Osteoblast (primary cell): Measurements from ENCODE around the gene TAS2R14. TPM values are rescaled to one million over a fixed set of nuclear protein-coding genes. Genes with fewer than 3 reads are reported as not detected.

Experiments used
- DNase-seq: peaks from one replicate; pipeline ENCODE4 v3.0.0; 2011; ENCODE audit warnings: low spot score, mixed read lengths; ENCODE audit not compliant: insufficient read length; ENCODE audit errors: missing footprints
- H2AFZ ChIP-seq: 2 replicates; pipeline ENCODE4 v1.6.0; 2011; ENCODE audit warnings: mild to moderate bottlenecking, low read length
- H3K27ac ChIP-seq: 2 replicates; pipeline ENCODE4 v1.5.1; 2011; ENCODE audit warnings: mild to moderate bottlenecking, low read depth, low read length, moderate library complexity
- H3K27me3 ChIP-seq: 2 replicates; pipeline ENCODE4 v1.6.0; 2012; ENCODE audit warnings: mild to moderate bottlenecking, control low read depth, inconsistent platforms, low read length, moderate library complexity; ENCODE audit not compliant: insufficient read depth
- H3K36me3 ChIP-seq: 2 replicates; pipeline ENCODE4 v1.5.1; 2011; ENCODE audit warnings: mild to moderate bottlenecking, low read length, control low read depth, moderate library complexity; ENCODE audit not compliant: insufficient read depth
- H3K4me1 ChIP-seq: 2 replicates; pipeline ENCODE4 v1.5.1; 2011; ENCODE audit warnings: mild to moderate bottlenecking, low read length, control low read depth, moderate library complexity; ENCODE audit not compliant: insufficient read depth
- H3K4me2 ChIP-seq: 2 replicates; pipeline ENCODE4 v1.6.0; 2011; ENCODE audit warnings: mild to moderate bottlenecking, low read length; ENCODE audit not compliant: insufficient read depth
- H3K4me3 ChIP-seq: fragments of 200-600 bp; sonication (generic); 3 replicates; pipeline ENCODE4 v1.5.1; 2012; ENCODE audit warnings: mild to moderate bottlenecking, low read length, inconsistent platforms; ENCODE audit not compliant: insufficient read depth
- H3K79me2 ChIP-seq: 2 replicates; pipeline ENCODE4 v1.6.0; 2012; ENCODE audit warnings: mild to moderate bottlenecking, low read length, control low read depth, inconsistent platforms; ENCODE audit not compliant: insufficient read depth
- H3K9me3 ChIP-seq: 2 replicates; pipeline ENCODE4 v1.5.1; 2011; ENCODE audit warnings: low read depth, low read length, control low read depth
- H4K20me1 ChIP-seq: 2 replicates; pipeline ENCODE4 v1.6.0; 2012; ENCODE audit warnings: mild to moderate bottlenecking, low read length, control low read depth; ENCODE audit not compliant: insufficient read depth
- CTCF ChIP-seq: IDR thresholded peaks from 2 replicates; pipeline ENCODE4 v1.5.1; 2011; ENCODE audit warnings: mild to moderate bottlenecking, low read depth, low read length, moderate library complexity; ENCODE audit errors: extremely low read depth
- total RNA-seq: library from RNA; depleted of rRNA; stranded (reverse); fragments of >200 nt; gene quantifications from 2 replicates; pipeline ENCODE4 v1.2.3, GENCODE V29; 2012

The TAS2R14 gene
- total RNA-seq: 5.9 and 7.2 TPM in 2 replicates

DNA sequence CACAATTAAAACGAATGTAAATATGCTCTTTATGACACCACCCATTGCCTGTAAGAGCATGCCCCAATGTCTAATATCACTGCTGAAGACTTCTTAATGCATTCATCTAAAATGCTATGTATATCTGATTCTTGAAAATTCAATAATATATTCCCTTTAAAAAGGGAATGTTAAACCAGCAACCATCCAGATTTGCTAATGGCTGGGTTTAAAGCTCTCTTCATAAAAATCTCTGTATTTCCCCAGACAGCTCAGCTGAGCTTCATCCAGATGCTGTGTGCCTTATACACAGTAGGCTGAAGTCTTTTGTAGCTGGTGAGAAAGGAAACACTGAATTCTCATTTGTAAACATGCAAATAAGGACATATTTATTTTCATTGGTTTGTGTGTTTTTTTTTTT, at the start of gene TAS2R14:
TAS2R14 (minus strand) TSS at position 101 of the 400 bp plus-strand sequence; CDS start at position 45, 56 bp downstream.
- Histone ChIP-seq H3K9me3 (no peaks in the 10 kb centered on the region), H3K4me1 (peaks cover 6% of the 10 kb centered on the region), H4K20me1 (no peaks in the 10 kb centered on the region), H3K27me3 (no peaks in the 10 kb centered on the region), H2AFZ (no peak within 1 kb of the TSS), H3K4me3 (no peak within 1 kb of the TSS), H3K79me2 (no peaks in the 10 kb centered on the region), H3K4me2 (no peak within 1 kb of the TSS), H3K36me3 (no peaks in the 10 kb centered on the region), H3K27ac (peak within 1 kb of the TSS; percentile 7)
- no peak for DNase-seq
- no peak for TF ChIP-seq CTCF

DNA sequence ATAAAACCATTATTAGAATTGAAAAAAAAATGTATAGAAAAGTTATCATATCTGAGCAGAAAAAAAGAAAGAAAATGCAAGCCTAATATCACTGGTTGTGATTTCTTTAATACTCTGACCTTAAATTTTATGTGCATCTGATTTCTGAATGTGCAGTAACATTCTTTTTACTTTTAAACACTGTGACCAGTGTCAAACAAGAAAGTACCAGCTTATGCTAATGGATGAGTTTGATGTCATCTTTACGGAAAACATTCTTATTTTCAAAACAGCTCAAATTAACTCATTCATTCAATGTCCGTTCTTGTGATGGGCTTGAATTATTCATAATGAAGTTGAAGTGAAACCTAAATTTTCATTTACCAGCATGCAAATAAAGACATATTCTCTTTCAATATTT, 47.7 kb upstream of the TAS2R14 start, which contains the start of gene TAS2R50:
TAS2R50 (minus strand) TSS at position 101 of the 400 bp plus-strand sequence; CDS start at position 49, 52 bp downstream.
- no peaks in the 10 kb centered on the region for H3K4me1 ChIP-seq
- no peaks in the 10 kb centered on the region for H3K36me3 ChIP-seq
- no peak within 1 kb of the TSS for H3K4me2 ChIP-seq
- H3K27ac ChIP-seq: no peak within 1 kb of the TSS
- H3K79me2 ChIP-seq: no peaks in the 10 kb centered on the region
- no peak within 1 kb of the TSS for H2AFZ ChIP-seq
- H3K27me3 ChIP-seq: no peaks in the 10 kb centered on the region
- no peak for TF ChIP-seq CTCF
- DNase-seq: no peak
- H3K4me3 ChIP-seq: no peak within 1 kb of the TSS
- no peaks in the 10 kb centered on the region for H3K9me3 ChIP-seq
- peaks cover 4% of the 10 kb centered on the region for H4K20me1 ChIP-seq

GRCh38 chr12:10982244-10982643, 43.2 kb upstream of the TAS2R14 start:
- Histone ChIP-seq H3K4me3 (no peak overlapping the region), H2AFZ (no peak overlapping the region), H3K9me3 (no peaks in the 10 kb centered on the region), H3K27ac (no peak overlapping the region), H3K36me3 (no peaks in the 10 kb centered on the region), H3K27me3 (no peaks in the 10 kb centered on the region), H3K4me2 (no peak overlapping the region), H3K79me2 (peaks cover 4% of the 10 kb centered on the region), H3K4me1 (no peaks in the 10 kb centered on the region), H4K20me1 (peaks cover 4% of the 10 kb centered on the region)
- no peak for TF ChIP-seq CTCF
- no peak for DNase-seq

GRCh38 chr12:10974965-10975364, 35.9 kb upstream of the TAS2R14 start:
- Histone ChIP-seq H3K79me2 (peaks cover 7% of the 10 kb centered on the region), H3K27me3 (no peaks in the 10 kb centered on the region), H2AFZ (no peak overlapping the region), H3K4me3 (no peak overlapping the region), H3K27ac (no peak overlapping the region), H3K4me2 (no peak overlapping the region), H3K9me3 (no peaks in the 10 kb centered on the region), H4K20me1 (no peaks in the 10 kb centered on the region), H3K4me1 (no peaks in the 10 kb centered on the region), H3K36me3 (no peaks in the 10 kb centered on the region)
- DNase-seq: no peak
- TF ChIP-seq CTCF: no peak
